OCI-LY7 (cell line): ENCODE data around the gene NMT1. TPM values are rescaled to one million over a fixed set of nuclear protein-coding genes. Genes with fewer than 3 reads are reported as not detected.

ENCODE experiments used
- BruUV-seq: library from RNA; stranded (reverse); fragments of 400-500 nt; replicated peaks from 2 replicates; lab custom pipeline; 2021; lab: Mats Ljungman, UMichigan
- CTCF ChIA-PET: fragments of 300-600 bp; sonication (Branson Sonifier 250); formaldehyde crosslinking; loops from one replicate; lab custom pipeline; 2022; ENCODE audit warnings: antibody characterized with exemption; ENCODE audit not compliant: unreplicated experiment; lab: Charles Lee
- POLR2A ChIA-PET: fragments of 300-600 bp; sonication (Branson Sonifier 250); formaldehyde crosslinking; loops from one replicate; lab custom pipeline; 2022; ENCODE audit warnings: antibody characterized with exemption; lab: Charles Lee
- DNase-seq: peaks from one replicate; pipeline ENCODE4 v3.0.0-alpha.2; 2015; ENCODE audit warnings: low spot score
- H2AFZ ChIP-seq: fragments of 200-600 bp; sonication (generic), shearing (Covaris generic); 2 replicates; pipeline ENCODE4 v1.6.1; 2014; ENCODE audit warnings: mild to moderate bottlenecking, antibody characterized with exemption, low read length, moderate library complexity
- H3K27ac ChIP-seq: fragments of 200-600 bp; sonication (generic); 2 replicates; pipeline ENCODE4 v1.5.1; 2014; ENCODE audit warnings: mixed run types, low read depth, mild to moderate bottlenecking, moderate library complexity, low read length, inconsistent platforms; ENCODE audit not compliant: poor library complexity, severe bottlenecking
- H3K36me3 ChIP-seq: fragments of 200-600 bp; sonication (generic); 2 replicates; pipeline ENCODE4 v1.6.1; 2014; ENCODE audit warnings: mild to moderate bottlenecking, antibody characterized with exemption, low read length, moderate library complexity, mixed read lengths; ENCODE audit not compliant: insufficient read depth
- H3K4me1 ChIP-seq: fragments of 200-600 bp; sonication (generic); 2 replicates; pipeline ENCODE4 v1.5.1; 2014; ENCODE audit warnings: mild to moderate bottlenecking, low read length; ENCODE audit not compliant: insufficient read depth, poor library complexity, severe bottlenecking
- H3K4me2 ChIP-seq: fragments of 200-600 bp; sonication (generic); 2 replicates; pipeline ENCODE4 v1.6.1; 2014; ENCODE audit warnings: mild to moderate bottlenecking, low read length
- H3K4me3 ChIP-seq: fragments of 200-600 bp; sonication (generic); 2 replicates; pipeline ENCODE4 v1.5.1; 2014; ENCODE audit warnings: mild to moderate bottlenecking, low read depth, low read length; ENCODE audit not compliant: poor library complexity, severe bottlenecking
- H3K79me2 ChIP-seq: fragments of 200-600 bp; sonication (generic); 2 replicates; pipeline ENCODE4 v1.6.1; 2016; ENCODE audit warnings: low read depth, mild to moderate bottlenecking, low read length, moderate library complexity, mixed read lengths; ENCODE audit not compliant: insufficient read depth
- H3K9me2 ChIP-seq: fragments of 200-600 bp; sonication (generic); 2 replicates; pipeline ENCODE4 v1.6.1; 2016; ENCODE audit warnings: mild to moderate bottlenecking, low read length, mixed read lengths; ENCODE audit not compliant: insufficient read depth
- H3K9me3 ChIP-seq: fragments of 200-600 bp; sonication (generic); 2 replicates; pipeline ENCODE4 v1.6.1; 2014; ENCODE audit warnings: mild to moderate bottlenecking, mixed run types, low read length, mixed read lengths
- H4K20me1 ChIP-seq: fragments of 200-600 bp; sonication (generic); 2 replicates; pipeline ENCODE4 v1.6.1; 2014; ENCODE audit warnings: mild to moderate bottlenecking, antibody characterized with exemption, low read length, moderate library complexity, mixed read lengths; ENCODE audit not compliant: insufficient read depth
- CTCF ChIP-seq: fragments of 200-600 bp; sonication (generic); conservative IDR thresholded peaks from 2 replicates; pipeline ENCODE4 v1.5.1; 2014; ENCODE audit warnings: mild to moderate bottlenecking, antibody characterized with exemption, low read length, moderate library complexity, mixed read lengths
- EZH2phosphoT487 ChIP-seq: fragments of 200-600 bp; sonication (generic); IDR thresholded peaks from 2 replicates; pipeline ENCODE4 v1.6.1; 2018; ENCODE audit warnings: low read depth, borderline replicate concordance, mild to moderate bottlenecking, mixed run types, antibody characterized with exemption, low read length, moderate library complexity, mixed read lengths
- intact Hi-C: fragments of 100-400 bp; cut with micrococcal nuclease; formaldehyde crosslinking; loops from one replicate; pipeline ENCODE4 v1.10.0; 2022; ENCODE audit not compliant: unreplicated experiment
- total RNA-seq, 2 experiments: library from RNA; depleted of rRNA in 1 of 2; stranded (reverse); fragments of >200 nt in 1 of 2; shearing (Covaris generic) in 1 of 2; gene quantifications; 2 replicates each; pipeline ENCODE4 v1.2.3, GENCODE V29; 2014 to 2022

NMT1 gene
- total RNA-seq, 2 experiments from 2014 or later: 82.3 to 134 TPM

DNA sequence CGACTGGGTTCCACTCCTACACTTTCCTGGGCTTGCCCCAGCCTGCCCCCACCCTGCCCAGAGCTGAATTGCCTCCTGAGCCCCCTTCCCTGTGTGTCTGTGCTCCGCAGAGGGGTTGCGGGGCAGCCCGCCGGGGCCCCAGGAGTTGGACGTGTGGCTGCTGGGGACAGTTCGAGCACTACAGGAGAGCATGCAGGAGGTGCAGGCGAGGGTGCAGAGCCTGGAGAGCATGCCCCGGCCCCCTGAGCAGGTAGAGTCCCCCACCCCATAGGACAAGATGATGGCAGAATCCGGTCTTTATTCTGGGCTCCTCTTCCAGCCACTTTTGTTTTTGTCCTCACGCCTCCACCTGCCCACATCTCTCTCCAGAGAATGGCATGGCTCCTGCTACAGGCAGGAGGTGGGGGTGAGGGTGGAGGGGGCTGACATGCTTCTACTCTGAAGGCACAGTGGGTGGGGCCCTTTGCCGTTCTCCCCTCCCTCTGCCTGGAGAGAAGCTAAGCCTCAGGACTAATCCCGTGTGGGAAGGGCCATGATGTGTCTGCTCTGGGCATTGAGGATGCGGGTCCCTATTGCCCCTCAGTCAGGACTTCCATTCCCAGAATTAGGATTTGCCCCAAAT lies 77.9 kb downstream of the NMT1 start:
- H4K20me1 ChIP-seq: no peaks in the 10 kb centered on the region
- no peak overlapping the region for H2AFZ ChIP-seq
- ChIA-PET CTCF (no interaction called here), POLR2A (interaction anchor here (0.6 kb wide), 1 partner anchor 16 kb away, joined by 4 read pairs; no protein-coding TSS in a partner anchor)
- intact Hi-C loops: no loop called here
- H3K27ac ChIP-seq: no peak overlapping the region
- no peak for DNase-seq
- peaks cover 16% of the 10 kb centered on the region for H3K4me1 ChIP-seq
- no TSS peak for BruUV-seq
- no peaks in the 10 kb centered on the region for H3K9me3 ChIP-seq
- no peaks in the 10 kb centered on the region for H3K9me2 ChIP-seq
- H3K4me2 ChIP-seq: no peak overlapping the region
- no peak for TF ChIP-seq CTCF
- no peak for TF ChIP-seq EZH2phosphoT487
- H3K4me3 ChIP-seq: no peak overlapping the region
- H3K36me3 ChIP-seq: no peaks in the 10 kb centered on the region
- H3K79me2 ChIP-seq: no peaks in the 10 kb centered on the region

DNA sequence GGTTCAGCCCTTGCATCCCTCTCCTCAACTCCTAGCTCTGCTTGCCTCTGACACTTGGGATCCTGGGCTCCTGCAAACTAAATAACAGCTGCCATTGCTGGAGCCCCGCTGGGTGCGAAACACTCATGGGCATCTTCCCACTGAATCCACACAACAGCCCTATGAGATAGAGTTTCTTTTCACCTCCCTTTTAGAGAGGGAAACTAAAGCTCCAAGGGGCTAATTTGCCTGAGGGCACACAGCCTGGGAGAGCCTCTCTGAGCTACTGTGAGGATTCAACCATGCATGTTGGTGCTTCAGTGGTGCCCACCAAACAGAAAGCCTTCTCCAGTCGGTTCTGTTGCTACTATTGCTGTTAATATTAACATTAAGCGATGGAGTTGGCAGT lies 78.4 kb downstream of the NMT1 start:
- Histone ChIP-seq H3K27ac (no peak overlapping the region), H2AFZ (no peak overlapping the region), H3K4me1 (peaks cover 19% of the 10 kb centered on the region), H3K79me2 (no peaks in the 10 kb centered on the region), H3K36me3 (no peaks in the 10 kb centered on the region), H3K4me2 (no peak overlapping the region), H3K9me3 (no peaks in the 10 kb centered on the region), H3K9me2 (no peaks in the 10 kb centered on the region), H3K4me3 (no peak overlapping the region), H4K20me1 (no peaks in the 10 kb centered on the region)
- TF ChIP-seq EZH2phosphoT487 (no peak), CTCF (no peak)
- intact Hi-C loops: no loop called here
- POLR2A ChIA-PET: interaction anchor here (0.6 kb wide), 1 partner anchor 16 kb away, joined by 4 read pairs; no protein-coding TSS in a partner anchor
- TSS peak; percentile 46 for BruUV-seq
- no peak for DNase-seq
- CTCF ChIA-PET: no interaction called here

- Histone ChIP-seq H3K36me3 (no peaks in the 10 kb centered on the region), H3K27ac (no peak overlapping the region), H3K4me2 (no peak overlapping the region), H3K4me1 (peaks cover 20% of the 10 kb centered on the region), H3K4me3 (no peak overlapping the region), H4K20me1 (no peaks in the 10 kb centered on the region), H2AFZ (no peak overlapping the region), H3K9me2 (no peaks in the 10 kb centered on the region), H3K9me3 (no peaks in the 10 kb centered on the region), H3K79me2 (no peaks in the 10 kb centered on the region)
- no peak for DNase-seq
- ChIA-PET POLR2A (interaction anchor here (0.5 to 0.7 kb wide), 2 partner anchors 12 to 80 kb away, joined by 3 to 6 read pairs; no protein-coding TSS in a partner anchor), CTCF (no interaction called here)
- TF ChIP-seq CTCF (no peak), EZH2phosphoT487 (no peak)
- no TSS peak for BruUV-seq
- intact Hi-C loops: no loop called here
Observed at GRCh38 chr17:45143094-45143670, 82.1 kb downstream of the NMT1 start.
